CD4-positive, alpha-beta T cell treated with Interleukin-10 for 1 hour (primary cell): ENCODE measurements around the gene SPOUT1.

ENCODE experiments used
- DNase-seq: peaks from one replicate; pipeline ENCODE4 v3.0.0-alpha.2; 2020

Gene SPOUT1

DNA sequence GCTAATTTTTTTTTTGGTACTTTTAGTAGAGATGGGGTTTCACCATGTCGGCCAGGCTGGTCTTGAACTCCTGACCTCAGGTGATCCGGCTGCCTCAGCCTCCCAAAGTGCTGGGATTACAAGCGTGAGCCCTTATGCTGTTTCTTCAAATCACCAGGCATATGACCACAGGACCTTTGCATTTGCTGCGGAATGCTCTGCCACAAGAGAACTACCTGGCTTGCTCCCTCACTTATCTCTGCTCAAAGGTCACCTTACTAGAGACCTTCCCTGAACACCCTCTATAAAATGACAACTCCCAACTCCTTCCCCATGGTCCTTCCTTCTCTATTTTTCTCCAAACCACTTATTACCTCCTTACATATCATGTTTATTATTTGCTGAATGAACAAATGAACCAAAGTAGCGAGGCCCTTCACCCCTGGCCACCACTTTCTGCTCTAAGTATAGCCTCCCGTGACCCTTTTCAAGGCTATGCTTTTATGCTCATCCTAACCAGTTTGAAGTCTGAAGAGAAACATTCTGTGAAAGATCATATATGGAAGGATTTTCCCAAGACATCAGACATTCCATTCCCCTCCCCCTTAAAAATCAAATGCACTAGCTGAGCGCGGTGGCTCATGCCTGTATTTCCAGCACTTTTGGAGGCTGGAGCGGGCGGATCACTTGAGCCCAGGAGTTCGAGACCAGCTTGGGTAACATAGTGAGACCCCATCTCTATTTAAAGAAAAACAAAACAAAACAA lies 59.1 kb downstream of the SPOUT1 start:
- DNase-seq, result no peak
